22Rv1 (cell line): Measurements from ENCODE around the gene MYO18B.

Experiments
- H3K27ac ChIP-seq: fragments of 450-650 bp; 2 replicates; pipeline ENCODE4 v1.5.1; 2017
- CTCF ChIP-seq: fragments of 450-650 bp; IDR thresholded peaks from 2 replicates; pipeline ENCODE4 v1.5.1; 2017; ENCODE audit warnings: mild to moderate bottlenecking
- ZFX ChIP-seq: fragments of 450-650 bp; IDR thresholded peaks from 2 replicates; pipeline ENCODE4 v1.6.1; 2017; ENCODE audit warnings: antibody characterized with exemption, borderline replicate concordance

Gene MYO18B

GRCh38 chr22:25911243-25911972 lies 169.4 kb downstream of the MYO18B start:
- H3K27ac ChIP-seq, result no peak overlapping the region
- TF ChIP-seq ZFX (no peak), CTCF (no peak)

GRCh38 chr22:25919452-25919851 lies 177.5 kb downstream of the MYO18B start:
- TF ChIP-seq ZFX, result no peak
- no peak for TF ChIP-seq CTCF
- H3K27ac ChIP-seq, result no peak overlapping the region

- no peak for TF ChIP-seq CTCF
- TF ChIP-seq ZFX, result no peak
- H3K27ac ChIP-seq, result no peak overlapping the region
Observed at GRCh38 chr22:25922141-25922540, 180.2 kb downstream of the MYO18B start.

GRCh38 chr22:25923914-25924313 lies 181.9 kb downstream of the MYO18B start:
- H3K27ac ChIP-seq, result no peak overlapping the region
- TF ChIP-seq ZFX (no peak), CTCF (no peak)

- no peak for TF ChIP-seq ZFX
- TF ChIP-seq CTCF, result no peak
- no peak overlapping the region for H3K27ac ChIP-seq
Observed at GRCh38 chr22:25928038-25928437, 186.1 kb downstream of the MYO18B start.

GRCh38 chr22:25929321-25929878 lies 187.4 kb downstream of the MYO18B start:
- TF ChIP-seq ZFX, result no peak
- no peak for TF ChIP-seq CTCF
- no peak overlapping the region for H3K27ac ChIP-seq

- TF ChIP-seq CTCF, result no peak
- no peak for TF ChIP-seq ZFX
Observed at GRCh38 chr22:25930083-25930482, 188.1 kb downstream of the MYO18B start.

More at GRCh38 chr22:25930083-25930482, 188.1 kb downstream of the MYO18B start:
- no peak overlapping the region for H3K27ac ChIP-seq
